ENCODE results near the gene R3HDM2.

GRCh38 chr12:57221169-57221917 is 209.5 kb downstream of the R3HDM2 start:
- TF ChIP-seq ZZZ3 (CRISPR knock-in tag; IDR thresholded peaks at IDR 0.05; ENCODE audit: borderline replicate concordance) (no peak), EP300 (IDR thresholded peaks at IDR 0.05; ENCODE audit: low read depth in 2 of 2, low read length in 2 of 2) (no peak), EP300 (CRISPR knock-in tag; IDR thresholded peaks at IDR 0.05; ENCODE audit: borderline replicate concordance) (no peak), NFE2L2 (IDR thresholded peaks at IDR 0.05; ENCODE audit: low read length) (no peak), BRD4 (CRISPR knock-in tag; IDR thresholded peaks at IDR 0.05) (no peak)
